ENCODE results near the gene SMIM7.

SMIM7 gene

GRCh38 chr19:16596399-16596798, 63.5 kb downstream of the SMIM7 start:
- Histone ChIP-seq H3K36me3 (ENCODE audit: control insufficient read depth, low read length) (peaks cover 22% of the 10 kb centered on the region), H3K4me1 (ENCODE audit: control insufficient read depth, low read length) (peaks cover 69% of the 10 kb centered on the region), H3K9me2 (replicated peaks; ENCODE audit: control insufficient read depth, low read length) (no peaks in the 10 kb centered on the region), H3K27me3 (ENCODE audit: control insufficient read depth, low read length) (no peaks in the 10 kb centered on the region), H4K20me1 (ENCODE audit: control insufficient read depth, insufficient read depth, low read depth, low read length) (peaks cover 54% of the 10 kb centered on the region), H3F3A (ENCODE audit: control insufficient read depth, insufficient read depth) (no peaks in the 10 kb centered on the region), H3K4me2 (ENCODE audit: low read length) (0 out of 2 replicates have a peak overlapping the region, but pooled peaks have one; percentile 75), H3K79me2 (ENCODE audit: control insufficient read depth, low read length) (peaks cover 100% of the 10 kb centered on the region), H3K4me3 (ENCODE audit: low read length) (no peak overlapping the region), H3K27ac (ENCODE audit: low read depth, low read length) (no peak overlapping the region), H3K9me3 (ENCODE audit: control insufficient read depth, insufficient read depth, low read length) (no peaks in the 10 kb centered on the region)
- TF ChIP-seq CTCF (IDR thresholded peaks at IDR 0.05; ENCODE audit: low read depth, low read length, poor library complexity, severe bottlenecking) = no peak
